Spinal cord (tissue), 10 donors: ENCODE data around the gene DGKI. TPM values are rescaled to one million over a fixed set of nuclear protein-coding genes. Genes with fewer than 3 reads are reported as not detected.
A peak's percentile ranks its signal among the peaks of the same experiment; 100 is the strongest.

Source experiments
- DNase-seq, 6 donors: peaks; one replicate each; pipeline versions ENCODE4 v3.0.0 to v3.0.0-alpha.2; 2013 to 2015; ENCODE audit warnings: low spot score in 6 of 6, low read depth in 4 of 6
- H3K27ac ChIP-seq: one replicate; pipeline ENCODE4 v1.5.1; 2013; ENCODE audit warnings: low read depth, low read length, control low read depth
- H3K27me3 ChIP-seq: one replicate; pipeline ENCODE4 v1.6.1; 2013; ENCODE audit warnings: low read length; ENCODE audit not compliant: control insufficient read depth, insufficient read depth
- H3K36me3 ChIP-seq: one replicate; pipeline ENCODE4 v1.6.1; 2013; ENCODE audit warnings: low read length; ENCODE audit not compliant: control insufficient read depth, insufficient read depth
- H3K4me1 ChIP-seq: one replicate; pipeline ENCODE4 v1.6.1; 2013; ENCODE audit warnings: low read length; ENCODE audit not compliant: control insufficient read depth, insufficient read depth
- H3K4me3 ChIP-seq: one replicate; pipeline ENCODE4 v1.5.1; 2013; ENCODE audit warnings: low read depth, low read length, control low read depth
- H3K9me3 ChIP-seq: one replicate; pipeline ENCODE4 v1.6.1; 2013; ENCODE audit warnings: low read length; ENCODE audit not compliant: control insufficient read depth, insufficient read depth
- WGBS: methylation state at CpG from one replicate; pipeline ENCODE4 v1.1.5; 2013; ENCODE audit warnings: missing lambda C conversion rate; ENCODE audit not compliant: insufficient coverage; 5-methylcytosine and 5-hydroxymethylcytosine counted together
- polyA plus RNA-seq, 2 donors: library from polyadenylated mRNA; unstranded; fragments of 120-200 nt; gene quantifications; one replicate each; pipeline ENCODE4 v1.2.1, GENCODE V29; 2013; ENCODE audit not compliant: insufficient read length in 2 of 2
- total RNA-seq, 2 donors: library from RNA; depleted of rRNA in 1 of 2; stranded (reverse); fragments of 120-200 nt in 1 of 2; fragments of >200 nt in 1 of 2; gene quantifications; one replicate each; pipeline versions ENCODE4 v1.2.3 to v1.2.4, GENCODE V29; 2013 to 2014
- donor health status: healthy.

DGKI gene
- total and polyA plus RNA-seq, 4 donors, result 12.4 to 75.0 (median 22.7) TPM

DNA sequence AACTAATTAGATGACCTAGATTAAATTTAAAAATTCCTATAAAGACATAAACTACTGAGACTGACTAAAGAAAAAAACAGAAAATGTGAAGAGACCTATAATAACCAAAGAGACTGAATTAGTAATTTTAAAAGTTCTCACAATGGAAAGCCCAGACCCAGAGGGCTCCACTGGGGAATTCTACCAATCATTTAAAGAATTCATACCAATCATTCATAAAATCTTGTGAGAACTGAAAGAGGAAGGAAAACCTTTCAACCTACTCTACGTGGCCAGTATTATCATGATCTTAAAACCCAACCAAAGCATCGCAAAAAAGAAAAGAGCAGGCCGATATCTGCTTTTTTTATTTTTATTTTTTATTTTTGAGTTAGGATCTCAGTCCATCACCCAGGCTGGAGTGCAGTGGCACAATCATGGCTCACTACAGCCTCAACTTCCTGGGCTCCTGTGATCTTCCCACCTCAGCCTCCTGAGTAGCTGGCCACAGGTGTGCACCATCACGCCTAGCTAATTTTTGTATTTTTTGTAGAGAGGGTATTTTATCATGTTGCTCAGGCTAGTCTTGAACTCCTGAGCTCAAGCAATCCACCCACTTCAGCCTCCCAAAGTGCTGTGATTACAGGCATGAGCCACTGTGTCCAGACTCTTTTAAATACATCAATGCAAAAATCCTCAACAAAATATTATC is 48.6 kb downstream of the DGKI start:
- WGBS, result no CpG with 5 or more reads among the region's 4 CpGs
- no peak for DNase-seq

DNA sequence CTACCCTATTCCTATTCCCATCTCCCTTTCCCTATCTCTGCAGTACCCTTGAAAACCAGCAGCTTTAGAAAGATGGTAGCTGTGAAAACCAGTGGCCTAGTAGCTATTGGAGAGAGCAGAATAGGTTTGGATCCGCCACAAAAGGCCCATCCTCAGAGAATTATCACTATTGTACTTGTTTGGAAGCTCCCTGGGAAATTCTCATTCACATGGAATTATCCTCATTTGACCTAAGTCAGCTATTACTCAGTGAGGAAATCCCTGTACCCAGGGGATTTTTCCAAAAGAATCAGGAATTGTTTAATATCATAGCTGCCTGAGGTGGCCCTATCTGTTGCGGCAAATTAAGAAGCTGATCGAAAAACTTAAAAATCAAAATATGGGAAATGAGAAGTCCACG is 51.6 kb downstream of the DGKI start:
- H3K27me3 ChIP-seq, result no peaks in the 10 kb centered on the region
- H3K4me3 ChIP-seq, result no peak overlapping the region
- H3K4me1 ChIP-seq, result no peaks in the 10 kb centered on the region
- H3K9me3 ChIP-seq, result peaks cover 3% of the 10 kb centered on the region
- 100% methylated on average over 1 of the region's 4 CpGs for WGBS
- no peaks in the 10 kb centered on the region for H3K36me3 ChIP-seq
- DNase-seq, result no peak
- no peak overlapping the region for H3K27ac ChIP-seq

More for the DNA sequence above, 48.6 kb downstream of the DGKI start:
- no peak overlapping the region for H3K4me3 ChIP-seq
- peaks cover 3% of the 10 kb centered on the region for H3K9me3 ChIP-seq
- no peaks in the 10 kb centered on the region for H3K4me1 ChIP-seq
- H3K27ac ChIP-seq, result no peak overlapping the region
- H3K36me3 ChIP-seq, result no peaks in the 10 kb centered on the region
- no peaks in the 10 kb centered on the region for H3K27me3 ChIP-seq

DNA sequence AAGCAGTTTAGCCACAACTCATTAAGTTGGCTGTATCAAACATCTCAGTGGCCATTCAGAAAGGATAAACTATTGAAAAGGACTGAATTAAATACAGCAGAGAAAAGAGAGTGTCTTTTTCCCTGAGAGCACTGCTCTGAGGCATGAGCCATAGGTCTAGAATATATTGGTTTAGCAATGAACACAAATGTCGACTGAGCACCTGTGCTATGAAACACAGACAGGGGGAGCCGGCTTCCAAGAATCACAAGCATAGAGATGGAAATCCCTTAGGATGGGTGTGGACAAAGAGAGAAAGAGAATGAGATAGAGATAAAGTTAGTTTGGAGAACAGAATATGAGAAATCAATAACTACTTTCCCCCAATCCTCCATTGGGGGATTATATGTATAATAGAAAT is 54.8 kb downstream of the DGKI start:
- Histone ChIP-seq H3K27ac (no peak overlapping the region), H3K4me1 (no peaks in the 10 kb centered on the region), H3K27me3 (no peaks in the 10 kb centered on the region), H3K36me3 (no peaks in the 10 kb centered on the region), H3K9me3 (peaks cover 2% of the 10 kb centered on the region), H3K4me3 (no peak overlapping the region)
- 40% methylated on average over 1 of the region's 2 CpGs for WGBS
- peak in 1 of 6 donors; percentile 20 for DNase-seq

DNA sequence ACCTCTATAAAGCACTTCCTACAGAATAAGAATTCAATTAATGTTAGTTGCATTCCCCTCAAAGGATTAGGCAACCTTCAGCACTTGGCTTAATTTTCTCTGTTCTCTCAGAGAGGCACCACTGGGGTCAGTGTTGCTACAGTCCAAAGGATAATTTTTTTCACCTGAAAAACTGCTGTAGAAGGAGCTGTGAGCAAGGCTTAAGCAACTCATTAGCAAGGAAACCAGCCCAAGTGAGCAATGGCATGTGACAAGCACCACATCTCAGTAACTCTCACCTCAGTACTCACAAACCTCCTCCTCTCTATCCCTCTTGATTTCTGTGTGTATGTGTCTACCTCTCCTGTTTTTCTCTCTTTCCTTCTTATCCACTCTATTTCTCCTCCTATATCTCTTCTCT is 55.9 kb downstream of the DGKI start:
- Histone ChIP-seq H3K27ac (no peak overlapping the region), H3K4me3 (no peak overlapping the region), H3K27me3 (no peaks in the 10 kb centered on the region), H3K36me3 (no peaks in the 10 kb centered on the region), H3K4me1 (no peaks in the 10 kb centered on the region), H3K9me3 (no peaks in the 10 kb centered on the region)
- DNase-seq, result no peak

DNA sequence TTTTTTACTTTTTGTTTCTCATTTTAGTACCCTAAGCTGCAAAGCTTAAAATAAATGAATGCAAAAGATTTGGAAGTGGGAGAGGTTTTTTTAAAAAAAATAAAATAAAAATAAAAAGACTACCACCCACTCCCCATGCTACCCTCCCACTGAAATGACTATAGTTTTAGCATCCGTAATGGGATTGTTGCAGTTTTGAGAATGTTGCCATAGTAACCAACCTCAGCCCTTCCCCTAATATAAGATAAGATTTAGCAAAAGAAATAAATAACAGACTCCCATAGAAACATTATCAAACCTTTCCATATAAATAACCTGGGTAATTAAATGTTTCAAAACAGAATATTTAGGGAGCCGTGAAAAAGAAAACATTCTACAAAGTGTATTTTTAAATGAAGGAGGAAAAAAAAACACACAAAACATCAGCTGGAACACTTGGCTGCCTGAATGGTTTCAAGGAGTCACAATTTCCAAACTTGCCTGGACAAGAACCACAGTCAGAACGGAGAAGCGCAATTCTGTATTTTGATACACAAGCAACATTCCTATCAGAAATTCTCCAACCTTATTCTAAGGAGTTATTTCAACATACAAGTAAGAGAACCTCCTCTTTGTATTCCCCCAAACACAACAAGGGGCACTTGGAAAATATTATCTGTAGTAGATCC is 57.4 kb downstream of the DGKI start:
- DNase-seq, result peak in 2 of 6 donors; percentile 28 to 51
- Histone ChIP-seq H3K4me3 (no peak overlapping the region), H3K27me3 (no peaks in the 10 kb centered on the region), H3K27ac (no peak overlapping the region), H3K4me1 (no peaks in the 10 kb centered on the region), H3K36me3 (no peaks in the 10 kb centered on the region), H3K9me3 (no peaks in the 10 kb centered on the region)
- WGBS, result 0% methylated on average over 1 of the region's 4 CpGs

DNA sequence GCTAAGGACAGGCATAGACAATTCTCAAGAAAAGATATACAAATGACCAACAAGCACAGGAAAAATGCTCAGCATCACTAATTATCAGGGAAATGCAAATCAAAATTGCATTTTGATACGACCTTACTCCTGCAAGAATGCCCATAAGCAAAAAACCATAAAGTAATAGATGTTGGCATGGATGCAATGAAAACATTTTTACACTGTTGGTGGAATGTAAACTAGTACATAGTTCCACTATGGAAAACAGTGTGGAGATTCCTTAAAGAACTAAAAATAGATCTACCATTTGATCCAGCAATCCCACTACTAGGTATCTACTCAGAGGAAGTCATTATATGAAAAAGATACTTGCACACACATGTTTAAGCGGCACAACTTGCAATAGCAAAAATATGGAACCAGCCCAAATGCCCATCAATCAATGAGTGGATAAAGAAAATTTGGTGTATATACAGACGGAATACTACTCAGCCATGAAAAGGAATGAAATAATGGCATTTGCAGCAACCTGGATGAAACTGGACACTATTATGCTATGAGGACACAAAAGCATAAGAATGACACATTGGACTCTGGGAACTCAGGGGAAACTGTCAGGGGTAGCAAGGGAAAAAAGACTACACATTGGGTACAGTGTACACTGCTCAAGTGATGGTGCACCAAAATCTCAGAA is 59.3 kb downstream of the DGKI start:
- Histone ChIP-seq H3K9me3 (peaks cover 2% of the 10 kb centered on the region), H3K36me3 (no peaks in the 10 kb centered on the region), H3K27me3 (no peaks in the 10 kb centered on the region), H3K4me3 (no peak overlapping the region), H3K4me1 (no peaks in the 10 kb centered on the region), H3K27ac (no peak overlapping the region)
- DNase-seq, result no peak
- 80% methylated on average over 1 of the region's 3 CpGs for WGBS

DNA sequence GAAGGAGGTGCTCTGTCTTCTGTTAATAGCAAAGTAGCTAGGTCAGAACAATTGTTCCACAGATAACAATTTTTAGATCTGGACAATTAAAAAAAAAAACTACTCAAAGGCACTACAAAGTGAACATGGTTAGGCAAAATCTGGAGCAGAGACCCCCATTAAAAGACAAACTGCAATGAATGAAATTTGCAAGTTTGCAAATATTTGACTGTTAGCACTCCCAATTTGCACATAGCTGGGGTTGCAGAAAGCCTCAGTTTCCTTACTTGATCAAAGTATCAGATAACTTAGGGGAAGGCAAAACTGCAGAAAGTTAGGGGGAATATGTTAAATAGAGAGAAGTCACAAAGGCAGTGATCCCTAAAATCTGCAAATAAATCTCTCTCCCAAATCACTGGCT is 68.3 kb downstream of the DGKI start:
- Histone ChIP-seq H3K27me3 (no peaks in the 10 kb centered on the region), H3K36me3 (no peaks in the 10 kb centered on the region), H3K4me1 (no peaks in the 10 kb centered on the region), H3K9me3 (peaks cover 2% of the 10 kb centered on the region), H3K27ac (no peak overlapping the region), H3K4me3 (no peak overlapping the region)
- DNase-seq, result no peak

DNA sequence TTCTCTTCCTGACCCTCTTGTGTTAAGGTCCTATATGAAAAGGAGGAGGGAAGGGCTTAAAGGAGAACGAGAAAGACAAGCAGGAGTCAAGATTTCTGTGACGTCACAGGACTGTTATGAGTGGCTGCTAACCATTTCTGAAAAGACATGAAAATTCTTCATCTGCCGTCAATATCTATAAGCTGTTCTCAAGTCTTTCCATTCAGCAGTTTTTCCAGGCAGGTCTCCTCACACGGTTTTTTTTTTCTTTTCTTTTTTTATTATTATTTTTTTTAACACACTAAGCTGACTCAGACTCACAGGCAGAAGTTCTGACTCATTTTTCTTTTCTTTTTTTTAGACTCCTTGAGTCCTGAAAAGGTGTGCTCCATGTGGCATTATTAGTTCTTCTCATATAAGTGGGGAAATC is 72.0 kb downstream of the DGKI start:
- 100% methylated on average over 1 of the region's 4 CpGs for WGBS
- no peaks in the 10 kb centered on the region for H3K27me3 ChIP-seq
- H3K4me1 ChIP-seq, result no peaks in the 10 kb centered on the region
- no peak overlapping the region for H3K27ac ChIP-seq
- H3K4me3 ChIP-seq, result no peak overlapping the region
- no peak for DNase-seq
- H3K36me3 ChIP-seq, result no peaks in the 10 kb centered on the region
- peaks cover 1% of the 10 kb centered on the region for H3K9me3 ChIP-seq

DNA sequence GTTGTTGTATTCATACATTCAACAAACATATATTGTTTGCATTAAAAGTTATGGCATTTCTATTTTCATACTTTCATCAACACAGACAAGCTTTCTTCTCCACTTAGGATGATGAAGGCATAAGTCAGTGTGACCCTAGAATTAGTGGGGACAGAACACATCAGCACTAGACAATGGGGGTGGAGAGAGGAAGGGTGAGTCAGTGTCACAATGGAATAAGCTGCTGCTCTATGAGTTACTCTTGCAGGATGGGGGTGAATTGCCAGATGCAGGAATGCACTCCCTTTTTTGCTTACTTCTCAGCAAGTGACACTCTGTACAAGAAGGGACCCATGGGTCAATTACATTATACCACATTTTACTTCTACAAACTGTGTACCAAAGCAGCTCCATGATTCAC is 74.0 kb downstream of the DGKI start:
- peaks cover 4% of the 10 kb centered on the region for H3K4me1 ChIP-seq
- no peak for DNase-seq
- H3K27ac ChIP-seq, result no peak overlapping the region
- H3K9me3 ChIP-seq, result peaks cover 1% of the 10 kb centered on the region
- no peaks in the 10 kb centered on the region for H3K27me3 ChIP-seq
- H3K36me3 ChIP-seq, result no peaks in the 10 kb centered on the region
- no peak overlapping the region for H3K4me3 ChIP-seq

DNA sequence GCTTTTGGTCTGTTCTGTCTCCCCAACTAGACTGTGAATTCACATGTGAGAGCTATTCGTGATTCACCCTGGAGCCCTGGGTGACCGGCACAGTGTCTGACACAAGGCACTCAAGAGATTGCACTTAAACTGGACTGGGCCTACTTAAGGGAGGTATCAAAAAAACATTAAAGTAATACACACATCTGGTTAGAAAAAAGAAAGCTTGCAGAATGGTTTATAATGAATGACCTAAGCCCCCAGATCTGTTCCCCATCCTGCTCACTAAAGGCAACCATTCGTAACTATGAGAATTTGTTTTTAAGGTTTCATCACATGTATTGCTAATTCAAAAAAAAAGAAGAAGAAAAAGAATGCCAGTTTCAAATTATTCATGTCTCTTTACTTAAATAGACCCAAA is 74.5 kb downstream of the DGKI start:
- no CpG with 5 or more reads among the region's 3 CpGs for WGBS
- Histone ChIP-seq H3K36me3 (no peaks in the 10 kb centered on the region), H3K9me3 (peaks cover 1% of the 10 kb centered on the region), H3K4me3 (no peak overlapping the region), H3K27me3 (no peaks in the 10 kb centered on the region), H3K27ac (no peak overlapping the region), H3K4me1 (peaks cover 4% of the 10 kb centered on the region)
- DNase-seq, result no peak
